H1 (cell line): ENCODE data around the gene MEGF11.

ENCODE experiments used
- GABPA ChIP-seq: IDR thresholded peaks from 2 replicates; pipeline ENCODE4 v1.6.1; 2011; ENCODE audit warnings: mild to moderate bottlenecking, low read length, moderate library complexity, borderline replicate concordance; ENCODE audit not compliant: insufficient read depth
- RBBP5 ChIP-seq: IDR thresholded peaks from 2 replicates; pipeline ENCODE4 v1.7.1; 2012; ENCODE audit warnings: low read depth, mild to moderate bottlenecking, inconsistent platforms, low read length, moderate library complexity, borderline replicate concordance
- RFX5 ChIP-seq: IDR thresholded peaks from 2 replicates; pipeline ENCODE4 v1.6.1; 2011; ENCODE audit warnings: low read depth, low read length, improper control_type of control experiment, borderline replicate concordance

DNA sequence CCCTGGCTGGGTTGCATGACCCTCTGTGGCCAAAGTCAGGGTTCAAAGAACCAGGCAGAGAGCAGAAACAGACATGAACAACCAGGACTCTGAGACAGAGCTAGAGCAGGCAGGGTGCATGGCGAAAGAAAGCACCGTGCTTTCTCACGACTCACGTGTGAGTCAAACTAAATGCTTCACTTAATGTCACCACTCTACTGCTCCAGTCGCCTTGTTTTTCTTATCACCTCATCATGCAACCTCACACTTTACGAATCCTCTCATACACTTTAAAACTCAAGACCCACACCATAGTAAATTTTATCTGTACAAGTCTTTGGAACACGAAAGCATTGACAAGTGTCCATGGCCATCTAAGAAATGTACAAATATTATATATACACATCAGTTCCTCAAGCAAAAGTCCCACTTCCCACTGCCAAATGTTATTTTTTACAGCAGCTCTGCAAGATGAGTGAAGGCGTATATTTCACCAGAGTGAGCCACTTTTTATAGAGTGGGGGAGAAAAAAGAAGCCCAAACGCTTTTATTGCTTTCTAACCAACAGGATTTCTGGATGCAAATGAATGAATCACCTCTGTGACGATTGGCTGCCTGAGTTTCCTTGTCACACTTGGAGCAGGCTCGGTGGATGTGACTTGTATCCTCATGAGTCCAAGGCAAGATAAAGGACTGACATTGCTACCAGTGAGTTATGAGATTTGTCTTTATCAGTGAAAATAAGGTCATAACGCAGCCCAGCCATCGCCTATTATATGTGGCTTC, 16.0 kb upstream of the MEGF11 start:
- TF ChIP-seq GABPA (no peak), RFX5 (no peak), RBBP5 (no peak)
